ENCODE results near the gene PNPLA1. TPM values are rescaled to one million over a fixed set of nuclear protein-coding genes. Genes with fewer than 3 reads are reported as not detected.

PNPLA1 gene
- total RNA-seq, 4 donors from 2014 or later: 0.59 to 0.64 TPM; not detected in 2

- Histone ChIP-seq H3K4me1 (no peaks in the 10 kb centered on the region), H3K36me3 (no peaks in the 10 kb centered on the region), H3K9me3 (no peaks in the 10 kb centered on the region), H3K27me3 (peaks cover 0 to under 1% (median 0%) of the 10 kb centered on the region in 4 donors), H3K4me3 (no peak overlapping the region), H3K27ac (no peak overlapping the region)
- intact Hi-C loops (cut with DNase I): no loop called here
- WGBS, 2 donors: 100% methylated on average over 1 of the region's 4 CpGs
- TF ChIP-seq POLR2A (IDR thresholded peaks at IDR 0.05) (no peak), CTCF (IDR thresholded peaks at IDR 0.05) (no peak)
- no peak for DNase-seq
These were observed 54.9 kb downstream of the PNPLA1 start for GRCh38 chr6:36324715-36325114.

- Histone ChIP-seq H3K9me3 (no peaks in the 10 kb centered on the region), H3K4me1 (no peaks in the 10 kb centered on the region), H3K27ac (no peak overlapping the region), H3K4me3 (no peak overlapping the region), H3K36me3 (no peaks in the 10 kb centered on the region), H3K27me3 (peaks cover 0 to 17% (median 0%) of the 10 kb centered on the region in 4 donors)
- WGBS, 2 donors: 61 to 70% methylated on average over 3 to 6 of the region's 7 CpGs
- intact Hi-C loops (cut with DNase I): no loop called here
- DNase-seq: no peak
- TF ChIP-seq POLR2A (IDR thresholded peaks at IDR 0.05): no peak
- no peak for TF ChIP-seq CTCF (IDR thresholded peaks at IDR 0.05)
These were observed 56.6 kb downstream of the PNPLA1 start for GRCh38 chr6:36326356-36326995.

GRCh38 chr6:36327226-36327918, 57.5 kb downstream of the PNPLA1 start:
- no peaks in the 10 kb centered on the region for H3K4me1 ChIP-seq
- H3K36me3 ChIP-seq: no peaks in the 10 kb centered on the region
- no peak for DNase-seq
- H3K4me3 ChIP-seq: no peak overlapping the region
- H3K27me3 ChIP-seq: peaks cover 0 to 26% (median 0%) of the 10 kb centered on the region in 4 donors
- WGBS, 2 donors: 19 to 31% methylated on average over 4 to 5 of the region's 6 CpGs
- TF ChIP-seq POLR2A (IDR thresholded peaks at IDR 0.05): no peak
- TF ChIP-seq CTCF (IDR thresholded peaks at IDR 0.05): no peak
- no peak overlapping the region for H3K27ac ChIP-seq
- intact Hi-C loops (cut with DNase I): no loop called here
- no peaks in the 10 kb centered on the region for H3K9me3 ChIP-seq

- no peak for DNase-seq
- no peak overlapping the region for H3K27ac ChIP-seq
- intact Hi-C loops (cut with DNase I): no loop called here
- no peak for TF ChIP-seq POLR2A (IDR thresholded peaks at IDR 0.05)
- TF ChIP-seq CTCF (IDR thresholded peaks at IDR 0.05): no peak
- H3K9me3 ChIP-seq: no peaks in the 10 kb centered on the region
- H3K4me3 ChIP-seq: no peak overlapping the region
- H3K4me1 ChIP-seq: no peaks in the 10 kb centered on the region
- H3K27me3 ChIP-seq: peaks cover 0 to 27% (median 0%) of the 10 kb centered on the region in 4 donors
- no peaks in the 10 kb centered on the region for H3K36me3 ChIP-seq
These were observed 58.0 kb downstream of the PNPLA1 start for GRCh38 chr6:36327919-36328236.

GRCh38 chr6:36328600-36328999, 58.7 kb downstream of the PNPLA1 start:
- no peaks in the 10 kb centered on the region for H3K4me1 ChIP-seq
- no peak for TF ChIP-seq CTCF (IDR thresholded peaks at IDR 0.05)
- TF ChIP-seq POLR2A (IDR thresholded peaks at IDR 0.05): no peak
- 79 to 90% methylated on average over 6 to 7 of the region's 7 CpGs for WGBS, 2 donors
- no peak for DNase-seq
- no peaks in the 10 kb centered on the region for H3K9me3 ChIP-seq
- H3K4me3 ChIP-seq: no peak overlapping the region
- H3K27ac ChIP-seq: no peak overlapping the region
- peaks cover 0 to 33% (median 0%) of the 10 kb centered on the region in 4 donors for H3K27me3 ChIP-seq
- intact Hi-C loops (cut with DNase I): no loop called here
- H3K36me3 ChIP-seq: no peaks in the 10 kb centered on the region

All from esophagus squamous epithelium (tissue), 5 donors.